Inflammatory macrophage treated with lipopolysaccharide for 4 hours (primary cell): ENCODE measurements around the gene MUL1.

Experiments
- DNase-seq: peaks from one replicate; pipeline ENCODE4 v3.0.0-alpha.2; 2020

MUL1 gene

GRCh38 chr1:20484519-20485462 is 23.2 kb downstream of the MUL1 start:
- no peak for DNase-seq

GRCh38 chr1:20483833-20484518 is 24.0 kb downstream of the MUL1 start:
- DNase-seq = no peak

DNA sequence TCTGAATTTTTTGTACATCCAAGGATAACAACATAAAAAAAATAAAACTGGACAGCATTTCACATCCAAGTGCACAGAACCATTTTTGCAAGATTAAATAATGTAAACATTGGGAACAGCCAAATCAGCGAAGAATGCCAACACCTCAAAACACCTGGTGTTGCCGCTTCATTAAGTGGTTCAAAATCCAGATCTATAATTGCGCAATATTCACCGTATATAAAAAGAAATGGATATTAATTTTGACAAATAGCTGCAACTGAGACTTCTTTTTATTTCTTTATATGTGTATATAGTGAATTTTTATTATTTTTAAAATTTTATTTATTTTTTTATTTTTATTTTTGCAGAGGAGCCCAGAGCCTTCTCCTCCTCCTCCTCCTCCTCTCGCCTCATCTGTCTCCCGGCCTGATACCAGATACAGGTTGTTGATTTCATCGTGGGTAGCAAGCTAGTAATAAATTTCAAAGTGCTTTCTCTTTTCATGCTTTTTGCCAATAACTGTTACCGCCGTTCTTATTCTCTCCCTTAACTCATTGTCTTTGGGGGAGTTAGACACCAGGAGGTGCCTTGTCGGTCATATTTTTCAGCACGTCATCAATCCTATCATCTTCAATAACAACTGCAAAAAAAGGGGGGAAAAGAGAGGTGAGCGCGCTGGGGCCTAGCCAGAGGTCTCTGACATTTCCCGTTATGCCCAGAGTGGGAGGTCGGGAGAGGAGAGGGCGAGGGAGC is 24.7 kb downstream of the MUL1 start:
- no peak for DNase-seq

GRCh38 chr1:20481643-20482498 is 26.1 kb downstream of the MUL1 start:
- DNase-seq = no peak

- DNase-seq = no peak
Measured at GRCh38 chr1:20480951-20481617, 26.9 kb downstream of the MUL1 start.

GRCh38 chr1:20480243-20480944 is 27.6 kb downstream of the MUL1 start:
- no peak for DNase-seq

- no peak for DNase-seq
Measured at GRCh38 chr1:20479840-20480239, 28.1 kb downstream of the MUL1 start.

DNA sequence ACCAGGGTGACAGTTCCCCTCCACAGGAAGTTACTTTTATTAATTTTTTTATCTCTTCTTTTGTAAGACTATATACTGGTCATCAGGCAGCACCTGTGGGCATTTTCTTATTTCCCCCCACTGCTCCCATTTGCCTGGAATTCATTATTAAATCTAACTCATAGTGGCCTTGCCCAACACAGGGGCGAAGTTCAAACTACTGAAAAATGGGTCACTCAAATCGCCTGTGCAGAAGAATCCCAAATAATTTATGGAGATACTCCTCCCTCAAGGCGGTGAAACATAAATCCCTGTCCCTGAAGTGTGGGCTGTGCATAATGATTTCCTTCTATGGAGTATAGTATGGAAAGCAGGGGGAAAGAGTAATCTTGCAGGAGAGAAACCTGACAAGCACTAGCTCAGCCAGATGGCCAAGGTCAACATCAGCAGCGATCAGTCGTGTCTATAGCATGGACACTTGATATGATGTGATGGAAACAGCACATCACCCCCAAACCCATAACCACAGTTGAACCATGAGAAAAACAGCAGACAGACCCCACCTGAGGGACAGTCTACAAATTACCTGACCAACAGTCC is 29.8 kb downstream of the MUL1 start:
- no peak for DNase-seq

GRCh38 chr1:20477348-20478056 is 30.4 kb downstream of the MUL1 start:
- no peak for DNase-seq

GRCh38 chr1:20476265-20477038 is 31.5 kb downstream of the MUL1 start:
- DNase-seq = no peak

DNA sequence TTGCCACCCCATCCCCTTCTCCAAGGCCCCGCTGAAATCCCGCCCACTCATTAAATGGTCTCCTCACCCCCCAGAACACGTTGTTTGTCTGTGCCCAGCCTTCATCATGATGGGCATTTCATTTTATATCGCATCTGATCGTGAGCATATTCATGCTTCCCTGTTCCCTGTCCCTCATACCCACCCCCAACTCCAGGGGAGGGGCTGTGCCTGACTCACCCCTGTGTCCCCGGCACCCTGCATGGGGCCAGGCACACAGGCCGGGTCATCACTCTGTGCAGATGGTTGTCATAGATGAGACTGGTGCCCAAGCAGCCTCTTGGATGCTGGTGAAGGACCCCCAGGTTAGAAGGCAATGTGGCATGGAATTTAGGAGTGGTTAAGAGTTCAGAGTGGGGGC is 33.0 kb downstream of the MUL1 start:
- DNase-seq = no peak

DNA sequence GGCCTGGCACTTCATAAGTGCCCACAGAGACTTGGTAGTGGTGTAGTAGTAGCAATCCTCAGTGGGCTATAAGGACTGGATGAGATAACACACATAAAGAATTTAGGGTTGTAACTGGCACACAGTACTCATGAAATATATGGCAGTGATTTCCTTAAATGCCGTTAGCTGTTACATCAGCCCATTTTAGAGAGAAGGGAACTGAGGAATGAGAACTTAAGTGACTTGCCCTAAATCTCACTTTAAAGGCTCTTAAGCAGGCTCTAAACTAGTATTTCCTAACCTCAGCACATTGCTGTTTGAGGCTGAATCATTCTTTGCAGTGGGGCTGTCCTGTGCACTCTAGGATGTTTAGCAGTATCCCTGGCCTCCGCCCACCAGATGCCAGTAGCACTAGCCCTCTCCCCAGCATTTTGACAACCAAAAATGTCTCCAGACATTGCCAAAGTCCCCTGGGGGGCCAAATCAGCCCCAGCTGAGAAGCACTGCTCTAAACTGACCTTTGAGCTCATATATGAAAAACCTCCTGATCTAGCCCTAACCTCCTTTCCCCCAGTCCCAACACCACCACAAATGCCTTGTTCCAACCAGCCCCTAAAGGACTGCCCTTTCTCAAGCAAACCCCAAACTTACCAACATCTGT is 33.5 kb downstream of the MUL1 start:
- DNase-seq = no peak

- DNase-seq = no peak
Measured at GRCh38 chr1:20473894-20474293, 34.1 kb downstream of the MUL1 start.

DNA sequence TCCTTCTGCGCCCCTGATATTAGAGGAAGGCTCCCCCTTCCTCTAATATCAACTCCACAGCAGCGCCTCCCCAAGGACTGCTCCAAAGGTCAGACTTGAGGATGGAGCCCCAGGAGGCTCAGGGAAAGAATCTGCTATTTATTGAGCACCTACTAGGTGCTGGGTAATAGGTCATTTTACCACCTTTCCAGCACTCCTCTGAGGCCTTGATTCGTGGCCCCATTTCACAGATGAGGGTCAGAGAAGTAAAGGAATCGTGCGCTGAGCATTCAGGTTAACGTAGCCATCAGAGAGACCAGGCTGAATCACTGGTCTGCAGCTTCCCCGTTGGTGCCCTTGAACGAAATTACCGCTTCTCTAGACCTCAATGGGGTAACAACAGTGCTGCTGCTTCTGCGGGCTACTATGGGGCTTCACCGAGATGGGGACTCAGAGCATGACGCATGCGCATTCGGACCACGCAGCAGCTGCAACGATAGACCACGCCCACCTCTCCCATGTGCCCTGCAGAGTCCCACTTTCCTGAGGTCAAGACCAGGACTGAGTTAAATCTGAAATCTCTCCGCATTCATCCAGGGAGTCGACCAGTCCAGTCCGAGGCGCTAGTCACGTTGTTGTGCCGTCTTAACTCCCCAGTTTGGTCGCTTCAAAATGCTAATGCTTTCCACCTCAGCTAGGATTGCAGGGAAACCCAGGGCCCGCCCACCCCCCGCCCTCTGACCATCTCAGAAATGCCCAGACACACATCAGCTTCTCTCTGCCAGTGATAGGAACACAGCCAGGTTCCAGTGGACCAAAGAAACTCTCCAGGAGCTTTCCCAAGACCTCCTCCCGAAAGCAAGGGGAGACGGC is 34.9 kb downstream of the MUL1 start:
- DNase-seq = peak; percentile 26

DNA sequence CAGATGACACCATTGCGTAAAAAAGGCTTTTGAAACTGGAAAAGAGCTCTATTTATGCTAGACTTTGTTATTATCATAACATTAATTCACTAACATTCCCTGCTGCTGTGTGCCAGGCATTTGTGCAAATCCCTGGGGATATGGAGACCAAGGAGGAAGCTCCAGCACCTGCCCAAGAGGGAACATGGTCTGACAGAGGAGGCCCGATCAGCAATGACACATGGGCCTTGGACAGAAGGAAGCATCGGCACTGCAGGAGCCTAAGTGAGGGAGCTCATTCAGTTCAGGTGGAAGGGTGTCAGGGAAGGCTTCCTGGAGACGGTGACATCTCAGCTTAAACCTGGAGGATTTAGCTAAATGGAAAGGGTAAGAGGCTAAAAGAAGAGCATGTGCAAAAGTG is 35.8 kb downstream of the MUL1 start:
- DNase-seq = no peak

- DNase-seq = no peak
Measured at GRCh38 chr1:20470194-20470593, 37.8 kb downstream of the MUL1 start.

DNA sequence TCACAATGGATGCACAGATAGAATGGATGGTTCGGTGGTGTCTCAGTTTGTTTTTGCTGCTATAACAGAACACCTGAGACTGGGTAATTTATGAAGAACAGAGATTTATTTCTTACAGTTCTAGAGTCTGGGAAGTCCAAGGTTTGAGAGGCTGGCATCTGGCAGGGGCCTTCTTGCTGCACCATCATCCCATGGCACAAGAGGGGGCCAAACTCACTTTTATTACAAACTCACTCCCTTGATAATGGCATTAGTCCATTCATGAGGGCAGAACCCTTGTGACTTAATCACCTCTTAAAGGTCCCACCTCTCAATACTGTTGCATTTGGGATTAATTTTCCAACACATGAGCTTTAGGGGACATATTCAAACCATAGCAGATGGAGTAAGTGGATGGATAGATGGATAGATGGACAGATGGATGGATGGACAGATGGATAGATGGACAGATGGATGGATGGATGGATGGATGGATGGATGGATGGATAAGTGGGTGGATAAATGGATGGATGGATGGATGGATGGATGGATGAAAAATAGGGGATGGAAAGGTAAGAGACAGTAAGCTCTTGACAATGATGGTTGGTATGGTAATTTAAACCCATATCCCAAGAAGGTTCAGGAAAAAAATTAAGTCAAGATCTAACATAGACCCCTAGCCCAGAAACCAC is 38.4 kb downstream of the MUL1 start:
- no peak for DNase-seq
